Nephron progenitor cell (in vitro differentiated cells): ENCODE results near the gene TSPAN7.

Experiments used
- DNase-seq: peaks from one replicate; pipeline ENCODE4 v3.0.0; 2021
- H3K27ac Mint-ChIP-seq: 2 replicates; pipeline ENCODE4 v1.8.0; 2021; ENCODE audit warnings: mild to moderate bottlenecking, moderate library complexity, mixed read lengths
- H3K27me3 Mint-ChIP-seq: 2 replicates; pipeline ENCODE4 v1.8.0; 2021; ENCODE audit warnings: mild to moderate bottlenecking, low read depth, mixed read lengths; ENCODE audit not compliant: poor library complexity
- H3K36me3 Mint-ChIP-seq: 2 replicates; pipeline ENCODE4 v1.8.0; 2021; ENCODE audit warnings: low read depth, mixed read lengths
- H3K4me1 Mint-ChIP-seq: 2 replicates; pipeline ENCODE4 v1.8.0; 2021; ENCODE audit warnings: mixed read lengths
- H3K4me3 Mint-ChIP-seq: 2 replicates; pipeline ENCODE4 v1.8.0; 2021; ENCODE audit warnings: mild to moderate bottlenecking, moderate library complexity, mixed read lengths
- H3K9me3 Mint-ChIP-seq: 2 replicates; pipeline ENCODE4 v1.8.0; 2021; ENCODE audit warnings: mild to moderate bottlenecking, moderate library complexity, mixed read lengths
- TF ChIP-seq, protein P1 (sequence below): fragments of 200-600 bp; sonication (generic); IDR thresholded peaks from 2 replicates; pipeline ENCODE4 v1.5.0; 2021; ENCODE audit warnings: antibody characterized with exemption

TSPAN7 gene

DNA sequence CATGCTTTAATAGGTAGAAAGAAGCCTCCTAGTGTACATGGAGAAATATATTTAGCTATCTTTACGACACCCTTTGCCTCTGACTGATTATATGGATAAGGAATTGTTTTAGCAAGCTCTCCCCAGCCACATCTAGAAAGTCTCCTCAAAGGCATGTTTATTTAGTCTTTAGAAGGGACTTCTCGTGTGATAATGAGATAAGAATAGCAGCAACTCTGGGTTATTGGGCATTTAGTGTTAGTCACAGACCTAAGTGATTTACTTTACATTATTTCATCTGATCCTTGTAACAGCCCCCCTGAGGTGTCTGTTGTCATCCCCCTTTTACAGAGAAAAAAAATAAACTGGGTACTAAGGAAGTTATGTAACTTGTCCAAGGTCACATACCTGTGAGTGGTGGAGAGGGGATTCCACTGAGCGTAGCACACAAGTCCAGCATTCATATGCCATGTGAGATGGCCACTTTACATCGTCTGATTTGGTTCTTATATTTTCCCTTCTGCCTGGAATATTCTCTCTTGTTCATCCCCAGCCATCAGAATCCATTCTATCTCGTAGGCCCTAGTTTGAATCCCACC, 77.7 kb downstream of the TSPAN7 start:
- TF ChIP-seq, protein P1, sequence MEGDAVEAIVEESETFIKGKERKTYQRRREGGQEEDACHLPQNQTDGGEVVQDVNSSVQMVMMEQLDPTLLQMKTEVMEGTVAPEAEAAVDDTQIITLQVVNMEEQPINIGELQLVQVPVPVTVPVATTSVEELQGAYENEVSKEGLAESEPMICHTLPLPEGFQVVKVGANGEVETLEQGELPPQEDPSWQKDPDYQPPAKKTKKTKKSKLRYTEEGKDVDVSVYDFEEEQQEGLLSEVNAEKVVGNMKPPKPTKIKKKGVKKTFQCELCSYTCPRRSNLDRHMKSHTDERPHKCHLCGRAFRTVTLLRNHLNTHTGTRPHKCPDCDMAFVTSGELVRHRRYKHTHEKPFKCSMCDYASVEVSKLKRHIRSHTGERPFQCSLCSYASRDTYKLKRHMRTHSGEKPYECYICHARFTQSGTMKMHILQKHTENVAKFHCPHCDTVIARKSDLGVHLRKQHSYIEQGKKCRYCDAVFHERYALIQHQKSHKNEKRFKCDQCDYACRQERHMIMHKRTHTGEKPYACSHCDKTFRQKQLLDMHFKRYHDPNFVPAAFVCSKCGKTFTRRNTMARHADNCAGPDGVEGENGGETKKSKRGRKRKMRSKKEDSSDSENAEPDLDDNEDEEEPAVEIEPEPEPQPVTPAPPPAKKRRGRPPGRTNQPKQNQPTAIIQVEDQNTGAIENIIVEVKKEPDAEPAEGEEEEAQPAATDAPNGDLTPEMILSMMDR: no peak
- no peak for DNase-seq
- Mint-ChIP-seq H3K4me1 (peaks cover 30% of the 10 kb centered on the region), H3K9me3 (peaks cover 25% of the 10 kb centered on the region), H3K27ac (no peak overlapping the region), H3K27me3 (no peaks in the 10 kb centered on the region), H3K4me3 (no peak overlapping the region), H3K36me3 (no peaks in the 10 kb centered on the region)

DNA sequence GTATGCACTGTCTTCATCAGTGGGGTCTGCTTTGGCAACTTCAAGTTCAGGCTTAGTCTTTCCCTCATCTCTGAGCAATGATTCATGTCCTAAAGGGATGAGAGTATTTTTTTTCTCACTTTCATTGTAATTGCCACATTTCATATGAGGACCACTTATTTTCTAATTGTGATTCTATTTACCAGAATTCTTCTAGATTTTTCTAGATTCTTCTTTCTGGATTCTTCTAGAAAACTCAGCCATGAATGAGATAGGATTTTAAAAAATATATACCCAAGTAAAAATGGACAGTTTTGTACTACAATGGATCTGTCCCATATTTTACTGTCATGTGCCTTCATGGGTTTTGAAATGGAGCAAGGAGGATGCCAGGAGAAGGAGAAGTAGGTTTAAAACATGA, 78.4 kb downstream of the TSPAN7 start:
- no peaks in the 10 kb centered on the region for H3K36me3 Mint-ChIP-seq
- no peak overlapping the region for H3K27ac Mint-ChIP-seq
- peaks cover 33% of the 10 kb centered on the region for H3K4me1 Mint-ChIP-seq
- DNase-seq: no peak
- H3K4me3 Mint-ChIP-seq: no peak overlapping the region
- H3K27me3 Mint-ChIP-seq: no peaks in the 10 kb centered on the region
- peaks cover 25% of the 10 kb centered on the region for H3K9me3 Mint-ChIP-seq
- TF ChIP-seq, protein P1: no peak

DNA sequence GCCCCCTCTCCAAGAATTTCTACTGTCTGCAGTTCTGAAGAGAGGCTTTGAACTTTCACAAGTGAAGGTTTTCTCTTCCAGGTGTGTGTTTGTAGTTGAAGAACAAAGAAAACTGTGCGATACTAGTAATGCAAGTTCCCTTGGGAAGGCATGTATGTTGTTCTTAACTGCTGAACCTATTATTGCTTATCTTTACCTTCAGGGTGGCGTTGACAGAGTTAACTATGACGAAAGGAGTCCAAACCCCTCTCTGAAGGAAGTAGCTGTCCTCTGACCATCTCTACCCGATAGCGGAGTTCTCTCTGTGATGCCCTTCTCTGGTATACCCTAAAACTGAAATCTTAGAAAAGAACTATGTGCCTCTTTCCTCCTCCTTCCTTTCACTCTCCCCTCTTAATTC, 79.9 kb downstream of the TSPAN7 start:
- TF ChIP-seq, protein P1: no peak
- Mint-ChIP-seq H3K27me3 (no peaks in the 10 kb centered on the region), H3K4me1 (peaks cover 37% of the 10 kb centered on the region), H3K36me3 (no peaks in the 10 kb centered on the region), H3K27ac (no peak overlapping the region), H3K4me3 (no peak overlapping the region), H3K9me3 (peaks cover 24% of the 10 kb centered on the region)
- DNase-seq: no peak

DNA sequence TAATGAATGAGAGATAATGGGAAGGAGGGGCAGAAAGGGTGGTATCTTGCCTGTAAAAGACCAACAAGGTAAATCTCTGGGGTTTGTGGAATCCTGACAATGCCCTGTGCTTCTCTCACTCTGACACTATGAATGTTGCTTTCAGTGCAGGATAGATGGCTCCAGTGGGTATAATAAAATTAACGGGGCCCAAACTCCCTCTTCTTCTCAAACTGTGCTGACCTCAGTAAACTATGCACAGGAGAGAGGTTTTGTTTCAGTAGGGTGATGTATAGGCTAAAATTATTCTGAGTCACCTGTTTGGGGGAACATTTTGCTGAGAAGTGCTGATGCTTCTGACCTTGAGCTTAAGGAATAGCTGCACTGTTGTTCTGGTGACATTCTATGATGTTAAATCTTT, 82.6 kb downstream of the TSPAN7 start:
- no peak overlapping the region for H3K4me3 Mint-ChIP-seq
- H3K27me3 Mint-ChIP-seq: no peaks in the 10 kb centered on the region
- TF ChIP-seq, protein P1: no peak
- no peak overlapping the region for H3K27ac Mint-ChIP-seq
- H3K4me1 Mint-ChIP-seq: peaks cover 34% of the 10 kb centered on the region
- H3K9me3 Mint-ChIP-seq: peaks cover 15% of the 10 kb centered on the region
- H3K36me3 Mint-ChIP-seq: no peaks in the 10 kb centered on the region
- DNase-seq: no peak

DNA sequence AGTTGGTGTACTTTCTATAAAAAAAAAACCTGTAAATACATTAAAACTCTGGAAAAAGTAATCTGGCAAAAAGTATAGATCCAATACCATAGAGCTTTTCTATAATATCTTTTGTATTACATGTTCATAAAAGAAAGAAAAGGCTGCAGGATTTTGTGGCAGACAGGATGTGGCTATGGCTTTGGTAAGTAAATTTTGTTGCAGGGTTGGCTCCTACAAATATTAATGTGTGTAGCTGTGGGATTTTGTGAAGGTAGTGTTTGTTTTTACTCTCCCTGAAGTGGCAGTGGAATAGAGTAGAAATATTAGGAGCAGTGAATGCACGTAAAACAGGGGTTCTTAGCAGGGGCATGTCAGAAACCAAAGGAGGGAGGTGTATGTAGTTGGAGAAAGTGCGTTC, 84.8 kb downstream of the TSPAN7 start:
- DNase-seq: no peak
- H3K4me3 Mint-ChIP-seq: no peak overlapping the region
- TF ChIP-seq, protein P1: no peak
- H3K9me3 Mint-ChIP-seq: peaks cover 19% of the 10 kb centered on the region
- H3K27ac Mint-ChIP-seq: no peak overlapping the region
- H3K4me1 Mint-ChIP-seq: peaks cover 28% of the 10 kb centered on the region
- H3K36me3 Mint-ChIP-seq: no peaks in the 10 kb centered on the region
- no peaks in the 10 kb centered on the region for H3K27me3 Mint-ChIP-seq

DNA sequence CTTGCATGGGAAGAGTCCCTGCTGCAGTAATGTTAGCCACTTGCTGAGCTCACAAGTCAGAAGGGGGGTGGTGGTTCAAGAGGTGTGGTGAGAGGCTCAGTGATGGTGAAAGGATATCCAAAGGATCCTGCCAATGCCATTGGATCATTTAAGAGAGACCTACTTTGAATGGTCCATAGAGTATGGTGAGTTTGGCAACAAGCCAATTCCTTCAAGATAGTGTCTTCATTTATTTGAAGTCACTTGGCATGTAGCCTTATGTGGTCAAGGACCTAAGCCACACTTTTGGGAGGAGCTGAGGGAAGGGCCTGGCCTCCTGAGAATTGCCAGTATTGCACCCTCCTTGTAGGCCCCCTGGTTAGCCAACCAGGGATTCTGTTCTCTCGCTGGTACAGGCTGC, 87.9 kb downstream of the TSPAN7 start:
- Mint-ChIP-seq H3K36me3 (no peaks in the 10 kb centered on the region), H3K27me3 (no peaks in the 10 kb centered on the region), H3K9me3 (peaks cover 4% of the 10 kb centered on the region), H3K4me1 (peaks cover 17% of the 10 kb centered on the region), H3K4me3 (no peak overlapping the region), H3K27ac (no peak overlapping the region)
- TF ChIP-seq, protein P1: no peak
- no peak for DNase-seq
